ENCODE data around the gene SEC16A. TPM values are rescaled to one million over a fixed set of nuclear protein-coding genes. Genes with fewer than 3 reads are reported as not detected.

Gene SEC16A
- total and polyA plus RNA-seq, 2 experiments from 2014 or later = 42.0 to 42.7 TPM

GRCh38 chr9:136474021-136474640 is 8.7 kb downstream of the SEC16A start:
- Histone ChIP-seq H3K27me3 (no peaks in the 10 kb centered on the region), H3K27ac (no peak overlapping the region), H3K4me1 (ENCODE audit: insufficient read depth) (no peaks in the 10 kb centered on the region), H3K79me2 (peaks cover 93% of the 10 kb centered on the region), H3K9me3 (ENCODE audit: low read depth) (no peaks in the 10 kb centered on the region), H2AFZ (no peak overlapping the region), H3K9me2 (replicated peaks; ENCODE audit: insufficient read depth) (no peaks in the 10 kb centered on the region), H3K4me3 (no peak overlapping the region), H4K20me1 (ENCODE audit: insufficient read depth, poor library complexity, severe bottlenecking) (peaks cover 68% of the 10 kb centered on the region), H3K4me2 (no peak overlapping the region), H3K36me3 (replicated peaks; ENCODE audit: insufficient read depth, low read depth) (no peaks in the 10 kb centered on the region)
- DNase-seq (ENCODE audit: low spot score) = no peak
- TF ChIP-seq EZH2phosphoT487 (IDR thresholded peaks at IDR 0.05; ENCODE audit: low read depth, severe bottlenecking, unreplicated experiment) (no peak), CTCF (IDR thresholded peaks at IDR 0.05; ENCODE audit: poor library complexity) (no peak), EZH2 (IDR thresholded peaks at IDR 0.05; ENCODE audit: borderline replicate concordance) (no peak)
- 97% methylated on average over 27 of the region's 27 CpGs for WGBS (ENCODE audit: low lambda C conversion rate, missing lambda C conversion rate)

- TF ChIP-seq CTCF (IDR thresholded peaks at IDR 0.05; ENCODE audit: poor library complexity) = no peak
- TF ChIP-seq EZH2phosphoT487 (IDR thresholded peaks at IDR 0.05; ENCODE audit: low read depth, severe bottlenecking, unreplicated experiment) = no peak
- TF ChIP-seq EZH2 (IDR thresholded peaks at IDR 0.05; ENCODE audit: borderline replicate concordance) = no peak
- H3K36me3 ChIP-seq (replicated peaks; ENCODE audit: insufficient read depth, low read depth) = no peaks in the 10 kb centered on the region
- H3K9me3 ChIP-seq (ENCODE audit: low read depth) = no peaks in the 10 kb centered on the region
- no peaks in the 10 kb centered on the region for H3K27me3 ChIP-seq
- H3K4me1 ChIP-seq (ENCODE audit: insufficient read depth) = no peaks in the 10 kb centered on the region
- H4K20me1 ChIP-seq (ENCODE audit: insufficient read depth, poor library complexity, severe bottlenecking) = peaks cover 65% of the 10 kb centered on the region
- no peak overlapping the region for H3K4me3 ChIP-seq
- H3K4me2 ChIP-seq = no peak overlapping the region
- H3K27ac ChIP-seq = no peak overlapping the region
- H2AFZ ChIP-seq = no peak overlapping the region
- DNase-seq (ENCODE audit: low spot score) = no peak
- WGBS (ENCODE audit: low lambda C conversion rate, missing lambda C conversion rate) = 89% methylated on average over 14 of the region's 14 CpGs
- H3K79me2 ChIP-seq = peaks cover 85% of the 10 kb centered on the region
- H3K9me2 ChIP-seq (replicated peaks; ENCODE audit: insufficient read depth) = no peaks in the 10 kb centered on the region
These were observed 9.5 kb downstream of the SEC16A start for GRCh38 chr9:136473354-136473721.

GRCh38 chr9:136472640-136473353 is 10.0 kb downstream of the SEC16A start:
- DNase-seq (ENCODE audit: low spot score) = no peak
- no peaks in the 10 kb centered on the region for H3K4me1 ChIP-seq (ENCODE audit: insufficient read depth)
- H3K79me2 ChIP-seq = peaks cover 80% of the 10 kb centered on the region
- H3K9me2 ChIP-seq (replicated peaks; ENCODE audit: insufficient read depth) = no peaks in the 10 kb centered on the region
- TF ChIP-seq CTCF (IDR thresholded peaks at IDR 0.05; ENCODE audit: poor library complexity) (no peak), EZH2 (IDR thresholded peaks at IDR 0.05; ENCODE audit: borderline replicate concordance) (no peak), EZH2phosphoT487 (IDR thresholded peaks at IDR 0.05; ENCODE audit: low read depth, severe bottlenecking, unreplicated experiment) (no peak)
- no peak overlapping the region for H2AFZ ChIP-seq
- WGBS (ENCODE audit: low lambda C conversion rate, missing lambda C conversion rate) = 97% methylated on average over 28 of the region's 28 CpGs
- H3K9me3 ChIP-seq (ENCODE audit: low read depth) = no peaks in the 10 kb centered on the region
- no peaks in the 10 kb centered on the region for H3K36me3 ChIP-seq (replicated peaks; ENCODE audit: insufficient read depth, low read depth)
- peaks cover 60% of the 10 kb centered on the region for H4K20me1 ChIP-seq (ENCODE audit: insufficient read depth, poor library complexity, severe bottlenecking)
- H3K4me2 ChIP-seq = no peak overlapping the region
- H3K27ac ChIP-seq = no peak overlapping the region
- no peaks in the 10 kb centered on the region for H3K27me3 ChIP-seq
- no peak overlapping the region for H3K4me3 ChIP-seq
